Activated CD8-positive, alpha-beta memory T cell treated with anti-CD3 and anti-CD28 coated beads, Interleukin-2, amount 50 U/mL, for 1 hour (primary cell): ENCODE measurements around the gene RGS5.

Experiments used
- DNase-seq: peaks from one replicate; pipeline ENCODE4 v3.0.0-alpha.2; 2020; ENCODE audit errors: extremely low read depth

RGS5 gene

DNA sequence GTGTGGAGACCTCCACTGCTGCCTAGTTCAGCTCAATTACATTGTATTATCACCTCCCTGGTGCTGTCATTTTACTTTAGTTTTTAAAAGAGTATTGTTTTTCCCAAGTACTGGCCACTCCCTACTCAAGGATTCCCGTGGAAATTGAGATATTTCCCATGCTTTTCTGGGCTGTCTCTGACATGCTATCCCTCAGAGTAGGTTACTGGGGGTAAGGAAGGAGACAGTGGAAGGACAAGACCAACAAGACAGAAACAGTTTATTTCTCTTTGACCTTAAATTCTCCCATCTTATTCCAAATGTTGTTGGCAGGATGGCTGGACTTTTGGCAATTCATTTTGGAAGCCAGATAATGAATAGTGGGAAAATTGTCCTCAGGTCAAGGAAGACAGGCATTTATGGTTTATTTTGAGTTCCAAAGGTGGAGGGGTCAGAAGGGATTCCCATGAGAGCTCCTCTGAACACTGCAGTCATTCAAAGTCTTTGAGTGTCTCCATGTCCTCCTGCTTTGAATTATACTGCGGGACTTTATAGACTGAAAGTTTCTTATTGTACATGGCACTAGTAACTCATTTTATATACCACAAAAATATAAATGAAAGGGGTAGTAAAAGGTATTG is 20.3 kb downstream of the RGS5 start:
- DNase-seq = no peak

DNA sequence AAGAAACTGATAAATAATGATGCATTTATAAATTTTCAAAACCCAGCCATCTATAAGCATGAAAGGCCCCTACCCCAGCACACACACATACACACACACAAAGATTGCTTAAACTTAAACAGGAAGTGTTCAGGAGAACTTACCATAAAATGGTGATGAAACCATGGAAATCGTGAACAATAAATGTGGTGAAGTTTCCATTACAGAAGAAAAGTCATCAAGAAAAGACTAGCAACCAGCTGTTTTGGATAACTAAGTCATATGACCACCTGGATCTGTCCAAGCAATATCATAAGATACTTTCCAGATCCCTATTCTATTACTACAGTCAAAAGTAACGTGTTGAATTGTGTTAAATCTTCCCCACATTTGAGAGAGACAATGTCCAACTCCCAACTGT is 24.1 kb downstream of the RGS5 start:
- no peak for DNase-seq

DNA sequence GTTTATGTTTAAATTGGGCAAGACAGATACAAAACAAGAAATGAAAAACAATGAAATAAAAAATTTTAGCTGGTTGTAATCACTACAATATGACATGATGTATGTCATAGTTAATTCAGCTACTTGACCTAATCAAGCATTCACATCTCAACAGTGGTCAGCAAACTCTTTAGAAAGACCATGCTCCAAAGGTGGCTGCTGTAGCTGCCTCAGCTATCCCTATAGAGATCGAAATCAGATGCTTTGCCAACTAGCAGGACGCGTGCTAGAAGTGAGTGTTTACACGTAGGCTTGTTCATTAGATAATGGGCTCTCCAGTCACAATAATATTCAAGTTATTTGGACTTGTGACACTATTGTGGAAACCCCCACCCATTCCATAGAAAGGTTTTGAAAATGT is 25.9 kb downstream of the RGS5 start:
- no peak for DNase-seq

DNA sequence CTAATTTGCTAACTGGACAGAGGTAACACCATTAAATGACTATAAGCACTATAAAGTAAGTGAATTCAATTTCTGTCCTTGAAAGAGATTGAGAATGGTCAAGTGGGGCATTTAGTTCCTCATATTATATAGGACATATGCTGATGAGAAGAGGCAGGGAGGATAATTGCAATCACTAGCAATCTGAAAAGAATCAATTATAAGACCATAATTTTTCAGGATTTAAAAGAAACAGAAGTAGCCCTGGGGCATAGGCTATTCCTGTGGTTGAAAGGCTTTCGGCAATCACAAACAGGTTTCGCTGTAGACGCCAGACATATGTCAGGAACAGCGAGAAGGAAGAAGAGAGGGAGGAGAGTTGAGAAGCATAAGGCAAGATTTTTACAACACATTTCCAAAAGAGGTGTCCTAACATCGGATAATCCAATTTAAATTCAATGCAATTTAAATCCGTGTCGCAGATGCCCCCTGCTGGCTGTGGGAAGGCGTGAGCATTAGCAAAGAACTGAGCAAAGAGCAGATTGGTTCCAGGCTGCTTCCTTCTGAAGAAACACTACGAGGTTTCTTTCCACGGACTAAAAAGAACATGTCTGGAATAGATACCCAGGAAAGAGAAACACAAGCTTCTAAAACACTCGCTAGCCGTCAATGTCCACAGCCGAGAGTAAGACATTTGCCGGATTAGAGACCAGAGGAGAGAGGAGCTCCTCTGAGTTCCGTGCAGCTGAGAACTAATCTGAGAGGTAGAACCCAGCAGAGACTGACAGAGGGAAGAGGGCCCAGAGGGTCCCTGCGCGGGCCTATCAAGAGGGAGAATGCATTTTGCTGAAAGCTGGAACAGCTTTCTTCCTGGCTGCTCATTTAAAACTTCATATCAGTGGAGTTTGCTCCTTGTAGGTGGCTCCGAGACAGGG is 27.9 kb downstream of the RGS5 start:
- DNase-seq = no peak

DNA sequence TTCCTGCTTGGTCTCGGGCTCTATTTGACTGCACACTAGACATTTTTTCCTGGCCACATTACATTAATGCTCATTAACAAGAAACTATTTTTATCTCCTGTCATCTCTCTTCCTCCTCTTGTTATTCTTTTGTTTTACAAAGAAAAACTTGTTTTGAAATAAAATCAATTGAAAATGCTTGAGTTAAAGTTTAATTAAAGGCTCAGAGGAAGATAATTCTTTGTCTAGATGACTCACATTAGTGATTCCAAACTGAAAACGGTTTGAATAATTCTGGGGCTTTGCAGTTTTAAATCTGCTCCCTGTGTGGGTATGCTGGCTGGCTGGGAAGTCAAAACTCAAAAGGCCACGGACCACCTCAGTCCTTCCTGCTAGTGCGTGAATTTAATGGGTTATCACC is 29.6 kb downstream of the RGS5 start:
- no peak for DNase-seq

DNA sequence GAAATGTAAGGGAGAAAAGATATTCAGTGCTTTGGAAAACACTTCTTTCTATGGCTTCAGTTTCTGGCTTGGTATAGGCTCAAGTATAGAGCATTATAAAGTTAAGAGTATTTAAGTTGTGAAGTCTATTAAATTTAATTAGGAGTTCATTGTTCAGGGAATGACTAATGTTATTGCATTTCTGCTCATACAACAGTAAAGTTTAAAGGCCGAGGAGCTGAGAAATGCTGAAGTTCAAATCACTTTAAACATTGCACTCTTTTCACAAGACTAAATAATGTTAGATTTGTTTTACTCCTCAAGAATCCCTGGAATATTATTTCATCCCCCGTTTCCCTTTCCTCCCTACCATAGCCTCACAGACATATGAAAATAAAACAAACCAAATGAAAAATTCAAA is 30.1 kb downstream of the RGS5 start:
- DNase-seq = no peak

DNA sequence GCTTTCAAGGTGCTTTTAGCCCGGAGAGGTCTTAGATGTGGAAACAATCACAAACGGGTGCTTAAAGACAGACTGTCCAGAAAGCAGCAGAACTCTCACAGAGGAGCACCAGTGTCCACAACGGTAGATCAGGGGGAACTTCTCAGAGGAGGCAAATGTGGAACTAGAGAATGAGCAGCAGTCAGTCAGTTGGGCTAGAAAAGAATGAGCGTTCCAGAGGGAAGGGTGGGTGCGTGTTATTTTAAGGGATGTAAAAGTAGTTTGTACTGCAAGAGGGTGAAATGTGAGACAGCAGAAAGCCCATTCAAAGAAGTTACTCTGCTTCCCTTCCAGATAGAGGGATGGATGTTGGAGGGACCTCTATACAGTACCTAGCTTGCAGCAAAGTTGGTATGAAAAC is 30.9 kb downstream of the RGS5 start:
- no peak for DNase-seq

DNA sequence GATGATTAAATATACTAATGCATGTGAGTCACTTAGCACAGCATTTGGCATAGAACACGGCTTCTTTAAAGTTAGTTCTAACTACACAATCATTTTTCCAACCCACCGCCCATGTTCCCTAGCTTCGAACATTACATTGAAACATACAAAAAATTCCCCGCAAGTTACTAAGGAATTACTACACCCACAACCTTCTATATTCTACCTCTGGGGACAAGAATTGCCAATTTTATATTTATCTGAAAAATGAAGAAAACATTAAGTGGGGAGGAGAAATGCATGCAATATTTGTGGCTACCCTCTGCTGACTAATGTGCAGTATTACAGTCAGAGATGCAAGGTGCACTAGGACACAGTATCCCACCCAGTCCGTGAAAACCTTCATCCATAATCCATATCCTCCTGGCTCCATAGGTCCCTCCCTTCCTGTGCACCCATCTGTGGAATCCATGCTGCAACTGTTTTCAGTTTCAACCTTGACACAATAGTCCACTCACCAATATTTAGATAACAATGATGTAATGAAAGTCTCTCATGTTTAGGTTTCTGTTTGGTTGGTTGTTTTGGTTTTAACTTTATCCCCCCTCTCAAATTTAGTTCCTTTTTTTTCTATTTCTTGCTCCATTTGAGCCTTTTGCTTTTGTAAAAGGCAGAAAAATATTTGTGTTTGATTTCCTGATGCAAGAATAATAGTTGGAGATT is 31.6 kb downstream of the RGS5 start:
- DNase-seq = no peak

DNA sequence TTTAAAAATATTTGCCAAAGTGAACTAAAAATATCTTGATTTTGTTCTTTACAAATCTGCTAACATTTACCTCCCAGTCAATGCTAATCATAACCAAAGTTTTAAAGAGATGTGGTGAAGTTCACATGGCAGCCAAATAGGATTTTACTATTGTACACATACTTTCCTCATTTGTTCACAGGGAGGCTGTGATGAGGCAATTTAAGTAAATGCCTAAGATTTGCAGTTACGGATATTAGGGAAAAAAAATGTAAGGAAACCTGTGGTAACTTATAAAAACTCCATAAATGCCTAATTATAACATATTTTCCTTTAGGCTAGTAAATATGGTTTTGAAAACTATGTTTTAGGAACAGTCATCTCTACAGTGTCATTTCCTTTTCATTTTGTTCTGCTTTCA is 32.4 kb downstream of the RGS5 start:
- no peak for DNase-seq

DNA sequence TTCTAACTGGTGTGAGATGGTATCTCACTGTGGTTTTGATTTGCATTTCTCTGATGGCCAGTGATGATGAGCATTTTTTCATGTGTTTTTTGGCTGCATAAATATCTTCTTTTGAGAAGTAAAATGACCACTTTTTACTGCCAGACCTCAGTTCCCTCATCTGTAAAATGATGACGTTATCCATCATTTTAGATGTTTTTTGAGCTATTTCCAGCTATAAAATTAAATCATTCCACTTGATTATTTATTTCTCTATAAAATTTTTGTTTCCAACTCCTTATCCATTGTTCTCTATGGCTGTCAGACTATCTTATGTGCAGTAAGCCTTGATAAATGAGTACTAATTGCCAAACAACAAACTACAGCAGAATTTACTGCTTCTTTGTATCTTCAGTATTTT is 33.2 kb downstream of the RGS5 start:
- DNase-seq = no peak

DNA sequence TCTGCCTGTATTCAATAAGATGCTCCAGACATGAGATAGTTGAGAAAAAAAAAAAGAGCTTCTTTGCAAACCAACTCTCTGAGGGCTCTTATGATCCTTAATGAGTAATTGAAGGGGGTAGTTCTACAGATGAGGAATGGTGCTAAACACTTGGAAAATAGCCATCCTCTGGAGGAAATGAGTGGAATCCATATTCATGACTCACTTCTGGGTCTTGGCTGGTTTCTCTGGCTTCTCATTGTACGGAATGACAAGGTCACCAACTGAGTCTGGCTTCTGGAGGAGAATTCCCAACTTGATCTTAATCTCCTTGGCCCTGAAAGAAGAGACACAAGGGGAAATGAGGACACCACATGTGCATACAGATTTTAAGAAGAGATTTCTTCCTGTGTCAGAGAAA is 34.7 kb downstream of the RGS5 start:
- no peak for DNase-seq

DNA sequence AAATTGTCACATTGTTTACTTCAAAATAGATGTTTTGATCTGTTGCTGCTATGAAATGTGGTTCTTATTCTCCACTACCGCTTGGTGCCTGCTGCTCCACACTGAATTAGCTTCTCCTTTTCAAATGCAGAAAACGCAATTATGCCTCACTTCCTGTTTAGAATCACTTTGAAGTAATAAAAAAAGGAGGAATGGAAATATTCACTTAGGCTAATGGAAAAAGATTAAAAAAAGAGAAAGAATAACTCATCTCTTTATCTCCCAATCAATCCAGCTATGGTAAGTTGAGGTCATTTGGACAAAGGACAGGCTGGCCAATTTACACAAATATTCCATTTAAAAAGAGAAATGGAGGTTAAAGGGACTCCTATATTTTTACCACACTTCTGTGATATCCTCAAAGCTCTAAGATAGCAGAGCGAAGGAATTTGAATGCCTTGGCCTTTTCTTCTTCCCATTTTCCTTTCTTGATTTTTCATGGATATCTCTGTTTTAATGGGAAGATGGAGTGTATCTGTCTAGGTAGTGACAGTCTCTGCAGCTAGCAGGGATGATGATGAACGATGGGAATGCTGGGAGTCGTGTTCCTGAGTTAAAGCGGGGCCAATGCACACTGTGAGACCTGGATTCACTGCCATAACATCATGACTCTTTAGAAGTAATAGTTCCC is 35.7 kb downstream of the RGS5 start:
- no peak for DNase-seq

DNA sequence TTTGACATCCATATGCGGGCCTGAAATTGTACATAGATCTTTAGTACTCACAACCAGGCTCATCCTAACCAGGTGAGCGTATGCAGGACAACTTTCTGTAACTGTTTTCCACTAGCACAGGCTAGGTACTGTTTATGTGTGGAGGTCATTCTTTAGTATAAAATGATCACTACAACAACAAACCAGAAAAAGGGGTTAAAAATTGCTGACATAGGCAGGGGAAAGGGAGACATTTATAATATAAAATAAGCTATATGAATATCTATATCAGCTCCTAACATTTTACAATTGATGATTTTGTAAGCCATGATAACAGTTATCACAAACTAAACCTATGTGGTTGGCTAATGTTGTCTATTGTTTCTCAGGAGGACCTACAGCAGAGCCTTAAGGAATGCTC is 37.6 kb downstream of the RGS5 start:
- DNase-seq = no peak

DNA sequence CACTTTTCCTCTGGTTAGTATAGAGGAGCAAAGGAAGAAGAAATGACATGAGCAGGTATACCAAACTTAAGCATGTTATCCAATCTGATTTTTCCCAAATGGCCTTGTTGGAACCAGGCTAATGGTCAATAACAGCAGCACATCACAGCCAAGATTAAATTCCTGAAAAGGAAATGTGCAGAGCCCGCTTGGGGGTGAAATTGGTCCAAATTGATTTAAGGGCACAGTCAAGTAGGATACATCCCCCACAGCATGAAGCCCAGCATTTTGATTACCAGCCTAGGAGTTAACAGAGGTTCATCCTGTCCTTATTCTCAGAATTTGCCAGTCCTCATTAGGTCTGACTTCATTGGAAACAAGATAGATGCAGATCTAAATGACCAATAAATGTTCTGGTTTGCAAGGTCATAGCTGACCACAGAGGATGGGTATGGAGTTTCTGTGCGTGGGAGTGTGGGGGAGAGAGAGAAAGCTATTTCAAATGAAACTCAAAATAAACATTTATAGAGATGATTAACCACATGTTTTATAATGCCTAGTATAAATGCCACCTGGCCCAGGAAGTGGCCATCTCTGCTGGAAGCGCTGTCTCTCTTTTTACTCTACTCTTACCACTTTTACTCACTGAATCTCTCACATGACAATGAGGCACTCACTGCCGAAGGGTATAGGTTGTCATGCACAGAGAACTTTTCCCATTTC is 38.7 kb downstream of the RGS5 start:
- no peak for DNase-seq

DNA sequence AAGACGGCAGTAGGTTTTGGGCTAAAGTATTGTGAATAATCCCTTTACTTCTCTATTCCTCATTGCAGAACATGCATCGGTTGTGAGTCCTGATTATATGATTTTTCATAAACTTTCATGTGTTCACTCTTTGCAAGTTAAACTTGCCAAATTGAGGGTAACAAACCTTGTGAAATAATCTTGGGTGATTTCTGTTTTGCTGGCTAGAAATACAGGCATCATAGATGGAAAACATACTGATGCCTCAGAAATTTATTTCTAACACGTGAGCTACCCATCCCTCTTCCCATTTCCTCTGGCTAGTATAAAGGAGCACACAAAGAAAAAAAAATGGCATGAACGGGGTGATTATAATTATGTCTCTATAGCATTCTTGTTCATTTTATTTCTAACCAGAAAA is 39.6 kb downstream of the RGS5 start:
- no peak for DNase-seq

DNA sequence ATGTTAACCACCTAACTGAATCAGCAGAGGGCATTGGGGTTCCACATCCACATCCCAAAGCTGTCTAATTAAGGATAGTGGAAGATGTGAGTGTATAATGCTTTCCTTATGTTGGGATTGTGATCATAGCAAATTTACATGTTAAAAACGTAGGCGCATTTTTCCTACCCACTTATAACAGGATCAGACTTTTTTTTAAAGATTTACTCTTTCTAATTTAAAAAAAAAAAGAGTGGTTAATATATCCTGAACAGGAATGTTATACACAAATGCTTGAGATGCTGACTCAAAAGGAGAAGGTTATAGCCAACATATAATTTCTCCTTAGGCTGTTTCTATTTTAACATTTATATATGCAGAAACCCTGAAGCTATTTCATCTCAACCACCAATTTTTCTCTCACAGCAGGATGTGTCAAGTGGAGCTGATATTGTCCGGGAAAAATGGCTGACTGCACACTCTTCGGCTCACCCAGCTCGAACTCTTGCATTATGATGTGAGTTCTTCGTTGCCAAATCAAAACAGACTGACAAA is 40.3 kb downstream of the RGS5 start:
- DNase-seq = no peak

DNA sequence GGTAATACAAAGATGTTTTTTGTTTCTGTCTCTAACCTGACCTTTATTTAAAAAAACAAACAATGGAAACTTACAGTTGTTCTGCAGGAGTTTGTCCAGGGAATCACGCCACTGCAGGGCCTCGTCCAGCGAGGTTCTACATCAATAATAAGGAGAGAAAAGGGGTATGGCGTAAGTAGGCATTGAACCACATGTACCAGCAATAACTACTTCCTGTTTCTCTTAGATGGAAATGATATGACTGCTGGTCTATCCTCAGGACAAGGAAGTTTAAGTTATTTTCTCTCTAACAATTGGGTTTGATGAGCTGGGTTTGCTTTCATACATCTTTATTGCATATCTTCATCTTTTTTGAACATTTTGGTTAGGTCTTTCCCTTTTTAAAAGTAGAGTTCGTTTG is 40.9 kb downstream of the RGS5 start:
- DNase-seq = no peak

DNA sequence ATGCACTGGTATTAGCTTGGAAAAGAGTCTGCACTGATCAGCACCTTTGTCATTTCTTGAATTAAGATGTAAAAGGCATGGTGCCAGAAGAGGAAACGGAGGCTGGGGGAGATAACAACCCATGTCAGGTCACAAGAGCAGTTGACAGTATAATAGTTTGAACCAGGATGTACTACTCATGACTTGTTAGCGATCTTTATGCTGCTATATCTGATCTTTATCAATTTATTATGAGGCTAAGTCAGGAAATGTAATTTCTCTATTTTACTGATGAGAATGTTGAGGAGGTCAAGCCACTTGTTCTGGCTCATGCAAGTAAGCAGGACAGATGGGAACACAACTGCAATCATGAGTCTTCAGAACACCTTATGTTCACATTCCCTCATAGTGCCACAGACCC is 41.4 kb downstream of the RGS5 start:
- DNase-seq = no peak

DNA sequence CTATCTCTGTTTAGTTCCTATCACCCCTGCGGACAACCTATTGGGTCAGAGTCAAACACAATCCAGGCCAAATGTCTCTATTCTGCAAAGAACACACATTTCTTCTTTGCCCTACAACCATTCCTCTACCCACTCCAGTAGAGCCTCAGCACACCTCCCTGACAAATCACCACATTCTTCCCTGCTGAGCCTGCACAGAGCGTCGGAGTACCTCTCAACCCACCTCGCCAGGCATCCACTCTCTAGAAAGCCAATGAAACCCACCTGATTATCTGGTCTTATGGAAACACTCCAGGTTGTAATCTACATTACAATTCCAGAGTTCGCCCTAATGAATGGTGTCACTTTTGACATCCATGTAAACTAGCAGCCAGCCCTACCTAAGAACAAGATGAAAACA is 47.1 kb downstream of the RGS5 start:
- no peak for DNase-seq

DNA sequence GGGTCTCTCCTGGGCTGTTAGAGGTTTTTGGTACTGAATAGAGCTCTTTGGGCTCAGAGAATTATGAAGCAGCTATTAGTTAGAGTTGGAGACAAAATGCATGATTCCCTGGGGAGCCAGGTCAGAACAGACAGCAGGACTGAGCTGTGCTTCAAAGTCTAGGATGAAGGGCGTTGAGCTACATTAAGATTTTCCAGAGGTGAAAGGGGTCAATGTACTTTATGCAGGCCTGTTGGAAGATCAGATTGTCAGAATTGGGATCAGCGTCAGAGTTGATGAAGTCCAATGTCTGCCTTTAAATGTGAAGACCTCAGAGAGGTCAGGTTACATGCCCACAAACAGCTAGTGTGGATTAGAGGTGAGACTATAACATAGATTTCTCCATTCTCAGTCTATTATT is 53.8 kb downstream of the RGS5 start:
- no peak for DNase-seq

DNA sequence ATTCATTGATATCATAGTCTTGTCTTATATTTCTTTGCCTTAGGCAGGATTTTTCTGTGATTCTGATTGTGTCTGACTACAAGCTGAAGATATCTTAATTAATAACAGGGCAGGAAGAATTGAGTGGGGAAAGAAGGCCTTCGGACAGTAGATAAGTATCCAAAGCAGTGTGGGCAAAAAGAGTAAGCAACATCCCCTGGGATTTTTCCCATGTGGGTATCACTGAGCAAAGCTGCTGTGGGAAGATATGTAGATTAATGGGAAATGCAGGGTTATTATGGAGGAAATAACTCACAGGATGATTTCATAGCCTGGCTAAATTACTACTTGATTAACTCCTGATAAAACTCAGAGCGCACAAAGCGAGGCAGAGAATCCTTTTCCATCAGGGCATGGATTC is 55.7 kb downstream of the RGS5 start:
- no peak for DNase-seq

DNA sequence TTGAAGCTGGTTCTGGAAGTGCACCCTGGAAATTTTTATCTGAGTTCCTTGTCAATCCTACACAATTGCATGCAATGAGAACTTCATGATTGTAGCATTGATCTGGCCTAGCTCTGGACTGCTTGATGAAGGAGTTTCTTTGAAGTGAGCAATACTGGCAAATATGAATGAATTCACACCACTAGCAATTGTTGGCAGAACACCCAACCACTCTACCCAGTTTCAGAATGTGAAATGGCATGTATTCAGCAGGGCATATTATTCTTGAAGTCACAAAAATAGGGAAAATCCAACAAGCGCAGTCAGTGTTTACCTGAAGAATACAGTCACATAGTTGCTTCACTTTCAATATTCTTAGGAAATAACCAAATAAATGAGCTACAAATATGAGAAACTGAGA is 57.3 kb downstream of the RGS5 start:
- DNase-seq = no peak
